GM10847 (cell line): ENCODE results near the gene DPT.

Experiments used
- POLR2A ChIP-seq: IDR thresholded peaks from 2 replicates; pipeline ENCODE4 v1.6.1; 2011; ENCODE audit not compliant: insufficient read length; ENCODE audit errors: extremely low read depth

DPT gene

DNA sequence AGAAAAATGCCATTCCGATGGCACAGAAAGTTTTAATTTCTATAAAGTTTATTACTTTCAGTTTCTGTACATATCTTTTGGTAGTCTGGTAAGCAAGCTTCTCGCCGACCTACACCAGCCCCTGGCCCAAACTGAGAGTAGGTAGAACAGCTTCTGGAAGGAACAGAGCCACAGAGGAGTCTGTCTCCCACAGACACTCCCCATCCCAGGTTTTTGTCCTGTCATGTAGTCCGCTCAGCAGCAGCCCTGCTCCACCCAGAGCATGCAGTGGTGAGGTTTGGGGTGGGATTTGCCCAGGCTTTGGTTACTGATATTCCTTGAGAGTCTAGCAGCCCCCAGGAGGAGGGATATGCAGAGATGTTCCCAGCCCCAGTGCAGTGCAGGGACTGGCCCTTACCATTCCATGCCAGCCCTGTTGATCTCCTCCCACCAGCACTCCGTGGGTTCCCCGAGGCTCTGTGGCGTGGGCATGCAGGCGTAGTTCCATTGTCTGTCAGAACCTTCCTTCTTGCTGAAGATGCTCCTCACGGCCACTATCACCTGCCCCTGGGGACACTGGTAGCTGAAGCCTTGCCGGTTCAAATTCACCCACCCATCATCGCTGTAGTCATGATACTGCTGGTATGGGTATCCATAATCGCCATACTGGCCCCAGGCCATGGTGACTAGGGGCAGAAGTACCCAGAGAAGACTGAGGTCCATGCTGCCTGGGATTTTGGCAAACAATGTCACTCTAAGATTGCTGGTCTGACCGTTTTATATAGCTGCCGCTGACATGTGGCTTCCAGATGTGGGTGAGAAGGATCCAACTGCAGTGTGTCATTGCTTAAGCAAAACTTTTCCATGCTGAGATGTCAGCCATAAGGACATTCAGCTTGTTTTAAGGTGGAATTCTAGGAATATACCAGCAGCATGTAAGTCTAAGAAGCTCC is at the start of gene DPT:
DPT (minus strand) TSS at position 734 of the 932 bp plus-strand sequence; CDS start at position 702, 32 bp downstream.
- no peak for TF ChIP-seq POLR2A

DNA sequence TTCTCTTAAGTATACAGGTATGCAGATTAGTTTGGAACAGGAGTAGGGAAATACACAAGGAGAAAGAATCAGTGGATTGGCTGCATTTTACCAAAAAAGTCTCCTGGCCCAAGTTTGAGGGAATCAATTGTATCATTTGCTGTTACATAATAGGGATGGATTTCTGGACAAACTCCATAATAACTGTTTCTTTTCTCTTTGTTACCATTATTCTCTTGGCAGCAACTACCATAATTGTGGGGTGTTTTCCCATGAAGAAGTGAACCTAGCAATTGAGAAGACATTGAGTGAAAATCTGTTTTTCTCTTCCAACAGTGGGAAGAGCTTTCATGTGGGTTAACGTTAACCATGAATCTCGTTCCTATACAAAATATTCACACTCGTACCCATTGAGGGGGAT is 46.4 kb upstream of the DPT start:
- TF ChIP-seq POLR2A, result no peak

DNA sequence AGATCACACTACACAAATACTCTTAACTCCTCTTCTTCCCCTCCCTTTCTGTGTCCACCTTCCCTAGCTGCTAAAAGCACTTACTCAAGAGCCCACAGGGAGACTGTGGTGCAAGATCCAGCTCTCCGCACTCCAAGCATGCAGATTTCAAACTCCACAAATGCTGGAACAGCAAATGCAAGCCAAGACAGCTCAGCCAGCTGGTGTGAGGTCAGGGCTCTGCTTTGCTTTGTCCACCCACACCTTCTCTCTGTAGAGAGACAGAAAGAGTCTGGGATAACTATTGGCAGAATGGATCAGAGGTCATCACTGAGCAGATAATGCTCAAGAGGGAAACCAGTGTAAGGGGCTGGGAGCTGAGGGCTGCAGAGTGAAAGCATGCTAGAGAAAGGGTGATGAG is 45.2 kb upstream of the DPT start:
- no peak for TF ChIP-seq POLR2A

DNA sequence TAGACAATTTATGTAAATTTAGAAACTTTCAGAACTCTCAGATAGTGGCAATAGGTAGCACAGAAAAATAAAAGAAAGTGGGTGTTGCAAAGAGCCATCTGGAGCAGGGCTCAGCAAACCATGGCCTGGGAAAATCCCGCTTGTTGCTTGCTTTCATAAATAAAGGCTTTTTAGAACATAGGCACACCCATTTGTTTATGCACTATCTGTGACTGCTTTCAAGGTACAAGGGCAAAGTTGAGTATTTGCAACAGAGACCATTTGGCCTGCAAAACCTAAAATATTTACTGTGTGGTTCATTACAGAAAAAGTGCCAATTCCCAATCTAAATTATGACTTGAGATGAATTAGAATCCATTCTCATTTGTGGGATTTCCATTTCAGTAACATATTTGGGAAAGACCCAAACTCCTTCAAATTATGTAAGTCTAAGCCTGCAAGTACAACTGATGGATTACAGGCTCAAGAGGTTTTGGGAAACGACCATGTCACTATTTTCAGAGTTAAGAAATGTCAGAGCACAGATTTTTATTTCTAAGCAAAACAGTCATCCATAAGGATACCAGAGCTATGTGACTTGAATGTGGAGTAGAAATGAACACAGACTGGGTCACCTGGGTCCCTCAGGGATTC is 43.5 kb upstream of the DPT start:
- TF ChIP-seq POLR2A, result no peak

DNA sequence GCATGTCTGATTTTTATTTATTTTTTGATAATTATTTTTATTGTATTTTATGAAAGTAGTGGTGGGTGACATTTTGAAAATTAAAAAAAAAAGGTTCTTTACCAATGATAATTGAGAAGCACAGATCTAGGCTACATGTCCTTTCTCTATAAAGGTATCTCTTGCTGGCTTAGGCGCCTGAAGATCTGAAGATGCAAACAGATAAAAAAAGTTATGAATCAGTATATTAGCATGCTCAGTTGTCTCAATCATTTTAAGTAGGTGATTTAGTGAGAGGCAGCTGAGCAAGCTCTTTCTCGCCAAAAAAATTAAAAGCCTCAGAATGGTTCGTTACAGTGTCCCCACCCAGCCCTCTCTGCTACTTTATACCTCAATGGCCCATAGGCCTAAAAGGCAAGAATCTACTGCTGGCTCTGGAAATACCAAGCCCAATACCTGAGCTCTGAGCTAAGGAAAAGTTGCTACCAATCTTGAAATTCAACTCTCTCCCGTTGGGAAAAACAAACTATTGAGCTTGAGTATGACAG is 42.2 kb upstream of the DPT start:
- no peak for TF ChIP-seq POLR2A

DNA sequence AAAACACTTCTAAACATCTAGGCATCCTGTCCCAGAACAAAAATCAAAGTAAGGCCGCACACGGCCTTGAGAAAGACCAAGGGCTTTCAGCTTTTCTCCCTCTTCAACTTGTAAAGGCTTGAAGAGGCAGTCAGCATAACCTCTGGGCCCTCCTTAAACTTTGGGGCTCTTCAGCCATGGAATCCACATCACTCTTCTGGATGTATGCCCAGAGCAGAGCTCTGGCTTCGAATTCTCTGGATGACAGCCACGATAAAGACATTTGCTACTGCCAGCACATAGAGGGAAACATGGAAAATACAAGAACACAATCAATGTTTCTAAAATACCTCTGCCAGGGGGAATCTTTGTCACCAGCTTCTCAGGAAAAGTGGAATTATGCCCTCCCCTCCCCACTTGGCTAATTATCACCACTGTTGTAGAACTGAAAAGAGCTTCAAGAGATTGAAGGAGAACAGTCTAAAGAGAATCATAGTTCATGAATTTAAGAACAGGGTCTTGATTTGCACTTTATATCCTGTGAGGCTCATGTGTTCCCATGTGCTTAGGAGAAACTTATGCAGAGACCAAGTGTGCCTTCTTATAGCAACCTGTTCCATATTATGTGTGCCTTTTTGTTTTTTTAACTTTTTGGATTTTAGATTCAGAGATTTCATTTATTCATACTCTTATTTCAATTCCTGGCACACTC is 39.0 kb upstream of the DPT start:
- no peak for TF ChIP-seq POLR2A

DNA sequence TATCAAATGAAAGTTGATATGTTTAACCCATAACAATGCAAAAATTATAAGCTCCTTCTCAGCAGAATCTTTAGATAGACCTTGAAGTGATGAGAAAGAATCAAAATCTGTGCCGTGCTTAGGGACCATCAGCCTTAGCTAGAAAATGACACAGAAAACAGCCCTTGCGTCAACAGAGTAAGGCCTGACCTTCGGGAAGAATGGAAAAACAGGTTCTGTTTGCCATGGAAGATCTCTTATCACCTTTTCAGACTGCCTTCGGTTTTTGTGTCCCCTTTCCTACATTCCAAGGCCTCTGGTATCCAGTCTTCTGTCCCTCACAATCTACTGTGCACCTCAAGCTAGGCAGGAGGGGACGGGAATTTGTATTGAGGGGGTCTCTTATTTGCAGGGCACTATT is 37.6 kb upstream of the DPT start:
- no peak for TF ChIP-seq POLR2A

DNA sequence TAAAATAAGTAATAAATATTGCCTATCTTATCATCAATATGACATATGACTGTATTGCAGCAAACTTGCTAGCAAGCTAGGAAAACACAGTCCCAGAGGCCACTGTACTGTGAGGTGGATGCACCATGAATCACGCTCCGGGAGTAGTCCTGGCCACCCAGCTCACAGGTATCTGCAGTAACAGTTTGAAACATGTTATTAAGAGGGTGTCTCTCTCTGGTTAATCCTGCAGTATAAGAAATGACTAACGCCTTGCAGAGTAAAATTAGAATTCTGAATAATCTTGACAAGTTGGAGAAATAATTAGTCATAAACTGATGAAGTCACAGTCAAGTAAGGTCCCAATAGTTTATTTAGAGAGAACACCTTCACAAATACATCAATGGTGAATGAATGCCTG is 34.0 kb upstream of the DPT start:
- no peak for TF ChIP-seq POLR2A

DNA sequence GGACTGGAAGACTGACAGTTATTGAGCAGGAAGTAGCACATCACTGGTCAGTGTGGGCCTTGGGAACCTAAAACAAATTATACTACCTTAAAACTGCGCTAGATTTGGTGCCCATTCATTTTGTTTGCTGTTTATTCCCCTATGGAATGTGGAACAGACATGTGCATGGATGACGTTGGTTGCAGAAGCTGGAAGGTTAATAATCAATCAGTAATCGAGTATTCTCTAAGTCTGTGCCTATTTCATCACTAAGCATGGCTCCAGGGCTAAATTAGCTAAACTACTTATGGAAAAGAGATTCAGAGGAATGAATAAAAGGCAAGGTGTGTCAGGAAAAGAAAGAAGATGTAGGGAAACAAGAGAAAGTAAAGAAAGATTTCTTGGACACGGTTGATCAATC is 33.5 kb upstream of the DPT start:
- TF ChIP-seq POLR2A, result no peak

DNA sequence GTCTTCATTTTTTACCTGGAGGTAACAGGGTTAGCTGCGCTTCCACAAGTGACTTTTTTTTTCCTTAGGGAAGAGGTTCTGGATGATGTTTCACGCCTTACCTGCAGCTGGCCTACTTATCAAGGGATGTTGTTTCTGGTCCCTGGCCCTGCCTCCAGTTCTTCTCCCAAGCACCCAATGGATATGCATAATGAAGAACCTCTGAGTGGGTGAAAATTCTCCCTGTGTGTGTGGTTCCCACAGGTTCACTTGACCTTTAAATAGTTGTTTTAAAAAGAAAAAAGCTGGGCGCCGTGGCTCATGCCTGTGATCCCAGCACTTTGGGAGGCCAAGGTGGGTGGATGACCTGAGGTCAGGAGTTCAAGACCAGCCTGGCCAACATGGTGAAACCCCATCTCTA is 31.8 kb upstream of the DPT start:
- TF ChIP-seq POLR2A, result no peak

DNA sequence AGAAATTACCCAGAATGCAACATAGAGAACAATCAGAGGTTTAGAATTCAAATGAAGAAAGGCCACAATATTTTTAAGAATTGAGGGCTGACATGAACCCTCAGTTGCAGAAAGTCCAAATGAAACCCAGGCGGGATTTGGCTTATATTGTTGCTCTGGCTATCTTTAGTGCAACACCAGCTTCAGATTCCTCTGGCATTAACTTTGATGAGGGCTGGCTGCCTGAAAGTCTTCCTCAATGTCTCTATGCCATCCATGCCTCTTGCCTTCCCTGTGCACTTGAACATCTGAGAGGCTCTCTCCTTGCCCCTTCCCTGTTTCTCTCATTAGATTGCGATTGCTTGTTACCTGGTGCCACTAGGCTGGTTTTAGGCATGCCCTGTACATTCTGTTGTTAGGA is 31.2 kb upstream of the DPT start:
- no peak for TF ChIP-seq POLR2A

DNA sequence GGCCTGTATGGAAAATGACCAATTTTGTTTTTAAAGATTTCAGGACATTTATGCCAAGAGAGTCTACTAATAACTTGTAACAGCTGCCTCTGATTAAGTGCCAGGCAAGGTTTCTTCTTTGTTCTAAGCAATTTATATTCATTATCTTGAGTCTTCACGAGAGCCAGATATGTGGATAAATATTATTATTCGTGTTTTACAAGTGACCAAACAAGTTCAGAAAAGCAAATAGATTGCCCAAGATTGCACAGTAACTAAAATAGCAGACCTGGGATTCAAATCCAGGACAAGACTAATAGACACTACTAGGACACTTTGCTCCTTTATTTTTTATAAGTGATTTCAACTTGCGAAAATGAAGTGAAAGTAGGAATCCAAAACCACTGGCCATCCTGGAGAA is 30.1 kb upstream of the DPT start:
- TF ChIP-seq POLR2A, result no peak

DNA sequence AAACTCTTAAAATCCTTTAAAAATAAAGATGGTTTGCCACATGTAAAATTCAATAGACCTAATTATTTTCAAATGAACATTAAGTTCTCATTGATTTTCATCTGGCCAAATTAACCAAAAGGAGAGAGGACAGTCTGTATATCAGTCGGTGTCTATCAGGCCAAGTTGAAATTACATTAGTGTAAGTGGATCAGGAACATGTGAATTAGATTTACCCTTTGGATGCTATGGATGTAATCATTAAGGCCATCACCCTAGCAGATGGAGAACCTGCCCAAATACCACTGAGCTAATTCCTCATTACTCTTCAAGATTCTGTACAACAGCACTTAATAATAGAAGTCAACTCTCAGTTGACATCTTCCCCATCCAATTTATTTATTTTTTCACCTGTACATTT is 29.5 kb upstream of the DPT start:
- TF ChIP-seq POLR2A, result no peak

DNA sequence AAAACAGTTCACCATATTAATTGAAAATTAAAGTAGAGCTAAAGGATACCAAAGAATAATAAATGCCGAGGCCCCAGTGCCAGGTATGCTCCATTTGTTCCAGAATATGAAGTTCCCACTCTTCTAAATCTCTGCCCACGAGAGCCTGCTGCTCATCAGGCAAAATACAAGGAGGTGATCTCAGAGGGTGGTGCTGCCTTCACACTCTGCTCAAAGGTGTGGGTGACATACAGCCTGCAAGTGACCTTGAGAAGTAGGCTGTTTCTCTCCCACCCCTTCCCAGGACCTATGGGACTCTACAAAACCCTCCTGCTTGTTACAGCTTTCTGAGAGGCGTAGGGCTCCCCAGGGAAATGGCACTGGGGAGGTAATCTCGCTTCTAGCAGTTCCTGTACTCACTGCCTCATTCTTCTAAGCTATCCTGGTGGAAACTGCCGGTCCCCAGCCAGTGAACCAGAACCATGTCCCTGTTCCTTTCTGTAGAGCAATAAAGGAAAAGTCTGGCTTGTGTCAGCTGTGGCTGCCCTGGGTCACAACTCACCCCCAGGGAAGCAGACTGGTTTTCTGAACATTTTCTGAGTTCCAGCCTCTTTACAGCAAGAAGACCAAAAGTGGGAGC is 26.9 kb upstream of the DPT start:
- TF ChIP-seq POLR2A, result no peak

DNA sequence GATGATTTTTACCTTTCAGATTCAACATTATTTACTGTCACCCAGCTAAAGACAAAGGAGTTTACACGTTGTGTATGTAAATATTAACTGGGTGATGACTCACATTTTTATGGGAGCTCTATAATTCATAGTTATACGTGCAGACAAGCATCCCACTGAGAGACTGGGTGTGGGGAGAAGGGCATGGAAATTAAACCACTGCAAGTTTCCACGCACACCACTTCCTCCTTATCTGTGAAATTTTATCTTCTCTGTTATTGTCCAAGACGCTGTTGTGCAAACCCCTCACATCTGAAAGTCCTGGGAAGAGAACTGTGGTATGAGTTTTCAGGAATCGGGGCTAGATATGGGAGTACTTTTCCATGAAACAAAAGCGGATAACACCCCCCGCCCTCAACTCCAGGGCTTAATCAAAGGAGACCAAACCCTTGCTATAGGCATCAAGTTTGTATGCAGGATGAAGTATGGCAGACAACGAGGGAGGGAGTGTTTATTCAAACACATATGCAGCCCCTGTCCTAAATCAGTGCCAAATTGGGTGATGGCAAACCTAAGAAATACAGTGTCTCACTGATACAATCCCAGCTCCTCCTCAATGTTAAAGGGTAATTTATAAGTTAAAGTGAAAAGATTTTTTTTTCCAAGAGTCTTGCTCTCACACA is 23.3 kb upstream of the DPT start:
- TF ChIP-seq POLR2A, result no peak
